ENCODE measurements around the gene RNLS.
A peak's percentile ranks its signal among the peaks of the same experiment; 100 is the strongest.

The RNLS gene

DNA sequence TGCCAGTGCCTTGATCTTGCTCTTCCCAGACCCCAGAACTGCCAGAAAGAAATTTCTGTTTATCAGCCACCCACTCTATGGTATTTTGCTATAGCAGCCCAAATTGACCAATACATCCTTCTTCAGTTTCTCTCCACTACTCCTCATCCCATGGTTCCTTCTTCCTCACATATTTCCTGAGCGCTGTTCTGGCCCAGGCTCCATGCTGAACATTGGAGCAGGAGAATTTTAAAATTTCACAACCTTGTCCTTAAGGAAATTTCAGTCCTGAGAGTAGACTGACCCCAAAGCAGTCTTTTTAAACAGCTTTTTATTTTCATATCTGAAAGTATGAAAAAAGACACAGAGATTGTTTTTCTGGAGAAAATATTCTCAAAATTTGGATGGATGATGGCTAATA, 297.1 kb downstream of the RNLS start:
- H3K9me3 ChIP-seq (ENCODE audit: control insufficient read depth, insufficient read depth, low read depth, low read length) = no peaks in the 10 kb centered on the region
- ChIA-PET POLR2A (no interaction called here), CTCF (interaction anchor here (1.0 kb wide), 1 partner anchor 9 kb away, joined by 3 read pairs; no protein-coding TSS in a partner anchor)
- H3K27ac ChIP-seq (ENCODE audit: extremely low read depth, low read depth, low read length) = no peak overlapping the region
- H3K36me3 ChIP-seq (ENCODE audit: control insufficient read depth in 2 of 2, insufficient read depth in 1 of 2, low read length in 2 of 2) = no peaks in the 10 kb centered on the region
- H3K4me3 ChIP-seq (ENCODE audit: low read depth, low read length) = no peak overlapping the region
- no peak for TF ChIP-seq ZNF596 (tag by site-specific recombination; IDR thresholded peaks at IDR 0.05)
- no peak for TF ChIP-seq ZNF175 (tag by site-specific recombination; IDR thresholded peaks at IDR 0.05)
- TF ChIP-seq ZNF292 (tag by site-specific recombination; IDR thresholded peaks at IDR 0.05; ENCODE audit: borderline replicate concordance, low read depth) = no peak
- TF ChIP-seq ZNF184 (tag by site-specific recombination; IDR thresholded peaks at IDR 0.05) = no peak
- peaks cover 14% of the 10 kb centered on the region for H3K4me1 ChIP-seq (ENCODE audit: control insufficient read depth, insufficient read depth, low read length)

DNA sequence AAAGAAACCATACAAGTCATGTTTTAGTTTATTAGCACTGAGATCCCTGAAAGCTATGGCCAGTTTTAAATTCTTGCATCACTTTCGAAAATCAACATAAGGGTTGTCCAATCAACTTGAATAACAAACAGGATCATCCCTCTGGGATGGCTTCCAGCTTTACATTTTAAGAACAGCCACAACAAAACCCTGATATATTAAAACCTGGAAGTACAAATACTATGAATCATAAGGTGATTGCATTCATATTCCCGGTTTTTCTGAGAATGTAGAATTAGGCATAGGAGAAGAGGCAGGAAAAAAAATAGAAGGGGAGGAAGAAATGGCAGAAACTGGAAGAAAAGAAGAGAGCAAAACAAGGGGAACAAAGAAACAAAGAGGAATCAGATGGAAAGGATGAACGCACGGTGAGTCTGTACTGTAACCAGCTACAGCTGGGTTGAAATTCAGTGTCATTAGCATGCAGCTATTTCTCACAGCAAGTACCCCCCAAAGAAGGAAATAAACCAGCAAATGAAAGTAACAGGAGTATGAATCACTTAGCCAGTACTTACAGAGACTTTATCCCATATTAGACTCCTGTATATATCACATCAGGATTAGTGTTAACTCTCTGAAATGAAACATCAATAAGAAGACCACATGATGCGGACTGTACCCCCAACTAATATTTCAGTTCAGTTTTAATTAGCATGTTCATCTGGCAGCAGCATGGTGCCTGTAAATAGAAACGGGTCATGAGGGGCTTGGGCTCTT, 301.3 kb downstream of the RNLS start:
- ChIA-PET POLR2A (no interaction called here), CTCF (interaction anchor here (0.6 to 1.2 kb wide), 2 partner anchors 108 to 314 kb away, joined by 3 to 8 read pairs; no protein-coding TSS in a partner anchor)
- Histone ChIP-seq H3K36me3 (ENCODE audit: control insufficient read depth in 2 of 2, insufficient read depth in 1 of 2, low read length in 2 of 2) (no peaks in the 10 kb centered on the region), H3K4me3 (ENCODE audit: low read depth, low read length) (no peak overlapping the region), H3K27ac (ENCODE audit: extremely low read depth, low read depth, low read length) (peak overlapping the region; percentile 25; the same call in 1 of the 2 replicates), H3K9me3 (ENCODE audit: control insufficient read depth, insufficient read depth, low read depth, low read length) (no peaks in the 10 kb centered on the region), H3K4me1 (ENCODE audit: control insufficient read depth, insufficient read depth, low read length) (peaks cover 28% of the 10 kb centered on the region)
- TF ChIP-seq ZNF2 (tag by site-specific recombination; IDR thresholded peaks at IDR 0.05) (0 out of 2 replicates have a peak, but pooled peaks have one; percentile 35), ZNF335 (tag by site-specific recombination; conservative IDR thresholded peaks at IDR 0.05) (0 out of 2 replicates have a peak, but pooled peaks have one; percentile 10), ZNF629 (tag by site-specific recombination; IDR thresholded peaks at IDR 0.05) (no peak), ZBTB20 (tag by site-specific recombination; IDR thresholded peaks at IDR 0.05) (peak; percentile 57; the same call in 1 of the 2 replicates)

DNA sequence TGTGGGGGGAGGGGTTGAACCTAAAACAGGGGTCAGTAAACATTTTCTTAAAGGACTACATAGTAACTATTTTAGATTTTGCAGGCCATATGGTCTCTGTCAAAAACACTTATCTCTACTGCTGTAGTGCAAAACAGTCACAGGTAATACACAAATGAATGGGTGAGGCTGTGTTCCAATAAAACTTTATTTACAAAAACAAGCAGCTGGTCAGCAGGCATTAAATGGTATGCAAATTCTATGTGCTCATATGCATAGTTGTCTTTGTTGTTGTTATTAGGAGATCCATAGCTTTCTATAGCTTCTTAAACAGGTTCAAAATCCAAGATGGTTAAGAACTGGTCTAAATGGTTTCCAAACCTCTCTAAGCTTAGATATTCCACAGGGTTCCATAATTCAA, 302.6 kb downstream of the RNLS start:
- Histone ChIP-seq H3K9me3 (ENCODE audit: control insufficient read depth, insufficient read depth, low read depth, low read length) (no peaks in the 10 kb centered on the region), H3K36me3 (ENCODE audit: control insufficient read depth in 2 of 2, insufficient read depth in 1 of 2, low read length in 2 of 2) (no peaks in the 10 kb centered on the region), H3K27ac (ENCODE audit: extremely low read depth, low read depth, low read length) (peak overlapping the region; percentile 39), H3K4me3 (ENCODE audit: low read depth, low read length) (no peak overlapping the region), H3K4me1 (ENCODE audit: control insufficient read depth, insufficient read depth, low read length) (peaks cover 28% of the 10 kb centered on the region)
- no peak for TF ChIP-seq ZNF394 (tag by site-specific recombination; IDR thresholded peaks at IDR 0.05; ENCODE audit: borderline replicate concordance)
- no peak for TF ChIP-seq ZNF600 (tag by site-specific recombination; IDR thresholded peaks at IDR 0.05)
- TF ChIP-seq, protein P1, sequence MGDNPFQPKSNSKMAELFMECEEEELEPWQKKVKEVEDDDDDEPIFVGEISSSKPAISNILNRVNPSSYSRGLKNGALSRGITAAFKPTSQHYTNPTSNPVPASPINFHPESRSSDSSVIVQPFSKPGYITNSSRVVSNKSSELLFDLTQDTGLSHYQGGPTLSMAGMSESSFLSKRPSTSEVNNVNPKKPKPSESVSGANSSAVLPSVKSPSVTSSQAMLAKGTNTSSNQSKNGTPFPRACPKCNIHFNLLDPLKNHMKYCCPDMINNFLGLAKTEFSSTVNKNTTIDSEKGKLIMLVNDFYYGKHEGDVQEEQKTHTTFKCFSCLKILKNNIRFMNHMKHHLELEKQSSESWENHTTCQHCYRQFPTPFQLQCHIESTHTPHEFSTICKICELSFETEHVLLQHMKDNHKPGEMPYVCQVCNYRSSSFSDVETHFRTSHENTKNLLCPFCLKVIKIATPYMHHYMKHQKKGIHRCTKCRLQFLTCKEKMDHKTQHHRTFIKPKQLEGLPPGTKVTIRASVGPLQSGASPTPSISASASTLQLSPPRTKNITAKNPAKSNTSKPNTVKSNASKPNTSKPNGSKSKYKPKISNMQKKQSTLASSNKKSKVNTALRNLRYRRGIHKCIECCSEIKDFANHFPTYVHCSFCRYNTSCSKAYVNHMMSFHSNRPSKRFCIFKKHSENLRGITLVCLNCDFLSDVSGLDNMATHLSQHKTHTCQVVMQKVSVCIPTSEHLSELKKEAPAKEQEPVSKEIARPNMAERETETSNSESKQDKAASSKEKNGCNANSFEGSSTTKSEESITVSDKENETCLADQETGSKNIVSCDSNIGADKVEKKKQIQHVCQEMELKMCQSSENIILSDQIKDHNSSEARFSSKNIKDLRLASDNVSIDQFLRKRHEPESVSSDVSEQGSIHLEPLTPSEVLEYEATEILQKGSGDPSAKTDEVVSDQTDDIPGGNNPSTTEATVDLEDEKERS (tag by site-specific recombination; IDR thresholded peaks at IDR 0.05) = no peak
- TF ChIP-seq SP3 (tag by site-specific recombination; IDR thresholded peaks at IDR 0.05) = no peak
- no peak for TF ChIP-seq ZNF555 (tag by site-specific recombination; conservative IDR thresholded peaks at IDR 0.05)
- TF ChIP-seq, protein P2, sequence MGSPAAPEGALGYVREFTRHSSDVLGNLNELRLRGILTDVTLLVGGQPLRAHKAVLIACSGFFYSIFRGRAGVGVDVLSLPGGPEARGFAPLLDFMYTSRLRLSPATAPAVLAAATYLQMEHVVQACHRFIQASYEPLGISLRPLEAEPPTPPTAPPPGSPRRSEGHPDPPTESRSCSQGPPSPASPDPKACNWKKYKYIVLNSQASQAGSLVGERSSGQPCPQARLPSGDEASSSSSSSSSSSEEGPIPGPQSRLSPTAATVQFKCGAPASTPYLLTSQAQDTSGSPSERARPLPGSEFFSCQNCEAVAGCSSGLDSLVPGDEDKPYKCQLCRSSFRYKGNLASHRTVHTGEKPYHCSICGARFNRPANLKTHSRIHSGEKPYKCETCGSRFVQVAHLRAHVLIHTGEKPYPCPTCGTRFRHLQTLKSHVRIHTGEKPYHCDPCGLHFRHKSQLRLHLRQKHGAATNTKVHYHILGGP (tag by site-specific recombination; IDR thresholded peaks at IDR 0.05) = no peak
- TF ChIP-seq ZNF48 (tag by site-specific recombination; IDR thresholded peaks at IDR 0.05) = no peak
- no peak for TF ChIP-seq ZNF426 (tag by site-specific recombination; IDR thresholded peaks at IDR 0.05)
- TF ChIP-seq, protein P3, sequence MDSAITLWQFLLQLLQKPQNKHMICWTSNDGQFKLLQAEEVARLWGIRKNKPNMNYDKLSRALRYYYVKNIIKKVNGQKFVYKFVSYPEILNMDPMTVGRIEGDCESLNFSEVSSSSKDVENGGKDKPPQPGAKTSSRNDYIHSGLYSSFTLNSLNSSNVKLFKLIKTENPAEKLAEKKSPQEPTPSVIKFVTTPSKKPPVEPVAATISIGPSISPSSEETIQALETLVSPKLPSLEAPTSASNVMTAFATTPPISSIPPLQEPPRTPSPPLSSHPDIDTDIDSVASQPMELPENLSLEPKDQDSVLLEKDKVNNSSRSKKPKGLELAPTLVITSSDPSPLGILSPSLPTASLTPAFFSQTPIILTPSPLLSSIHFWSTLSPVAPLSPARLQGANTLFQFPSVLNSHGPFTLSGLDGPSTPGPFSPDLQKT (IDR thresholded peaks at IDR 0.05; ENCODE audit: borderline replicate concordance, low read depth, low read length) = no peak
- no peak for TF ChIP-seq ZNF776 (tag by site-specific recombination; IDR thresholded peaks at IDR 0.05; ENCODE audit: borderline replicate concordance)
- no peak for TF ChIP-seq MEIS1 (CRISPR knock-in tag; IDR thresholded peaks at IDR 0.05; ENCODE audit: borderline replicate concordance)
- no peak for TF ChIP-seq HOXD13 (CRISPR knock-in tag; IDR thresholded peaks at IDR 0.05; ENCODE audit: borderline replicate concordance)
- no peak for TF ChIP-seq ZNF174 (tag by site-specific recombination; IDR thresholded peaks at IDR 0.05)
- no peak for TF ChIP-seq GLIS2 (tag by site-specific recombination; IDR thresholded peaks at IDR 0.05)
- TF ChIP-seq, protein P4, sequence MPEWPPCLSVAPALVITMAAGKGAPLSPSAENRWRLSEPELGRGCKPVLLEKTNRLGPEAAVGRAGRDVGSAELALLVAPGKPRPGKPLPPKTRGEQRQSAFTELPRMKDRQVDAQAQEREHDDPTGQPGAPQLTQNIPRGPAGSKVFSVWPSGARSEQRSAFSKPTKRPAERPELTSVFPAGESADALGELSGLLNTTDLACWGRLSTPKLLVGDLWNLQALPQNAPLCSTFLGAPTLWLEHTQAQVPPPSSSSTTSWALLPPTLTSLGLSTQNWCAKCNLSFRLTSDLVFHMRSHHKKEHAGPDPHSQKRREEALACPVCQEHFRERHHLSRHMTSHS (tag by site-specific recombination; IDR thresholded peaks at IDR 0.05) = no peak
- TF ChIP-seq ZNF311 (tag by site-specific recombination; IDR thresholded peaks at IDR 0.05; ENCODE audit: borderline replicate concordance) = no peak
- no peak for TF ChIP-seq ZNF366 (tag by site-specific recombination; conservative IDR thresholded peaks at IDR 0.05)
- POLR2A ChIA-PET = no interaction called here
- CTCF ChIA-PET = interaction anchor here (0.6 to 0.7 kb wide), 2 partner anchors 124 to 1341 kb away, joined by 3 read pairs; no protein-coding TSS in a partner anchor
